Measurements from ENCODE around the gene ANO9.

DNA sequence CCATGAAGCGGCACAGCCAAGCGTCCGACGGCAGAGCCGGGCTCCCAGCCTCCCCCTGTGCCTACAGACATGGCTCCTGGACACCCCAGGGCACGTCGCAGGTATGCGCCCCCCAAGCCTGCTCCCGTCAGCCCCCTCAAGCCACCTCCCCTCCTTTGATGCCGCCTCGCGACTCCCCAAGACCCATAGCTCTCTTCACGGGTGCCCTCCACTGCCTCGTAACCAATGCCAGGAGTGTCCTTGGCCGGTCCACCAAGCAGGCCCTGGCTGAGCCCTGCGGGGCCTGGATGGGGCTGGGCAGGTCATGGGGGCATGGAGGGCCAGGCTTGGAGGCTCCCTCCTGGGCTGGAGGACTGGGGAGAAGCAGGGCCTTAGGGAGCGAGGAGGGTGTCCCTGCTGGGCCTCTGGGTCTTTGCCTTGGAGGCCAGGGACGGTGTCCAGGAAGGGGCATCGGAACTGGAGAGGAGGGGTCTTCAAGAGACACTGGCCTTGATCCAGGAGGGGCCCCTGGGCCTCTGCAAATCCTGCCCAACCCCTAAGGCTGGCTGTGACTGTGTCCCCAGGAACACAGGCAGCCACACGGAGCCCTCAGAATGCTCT is 9.2 kb downstream of the ANO9 start:
- TF ChIP-seq, protein P1, sequence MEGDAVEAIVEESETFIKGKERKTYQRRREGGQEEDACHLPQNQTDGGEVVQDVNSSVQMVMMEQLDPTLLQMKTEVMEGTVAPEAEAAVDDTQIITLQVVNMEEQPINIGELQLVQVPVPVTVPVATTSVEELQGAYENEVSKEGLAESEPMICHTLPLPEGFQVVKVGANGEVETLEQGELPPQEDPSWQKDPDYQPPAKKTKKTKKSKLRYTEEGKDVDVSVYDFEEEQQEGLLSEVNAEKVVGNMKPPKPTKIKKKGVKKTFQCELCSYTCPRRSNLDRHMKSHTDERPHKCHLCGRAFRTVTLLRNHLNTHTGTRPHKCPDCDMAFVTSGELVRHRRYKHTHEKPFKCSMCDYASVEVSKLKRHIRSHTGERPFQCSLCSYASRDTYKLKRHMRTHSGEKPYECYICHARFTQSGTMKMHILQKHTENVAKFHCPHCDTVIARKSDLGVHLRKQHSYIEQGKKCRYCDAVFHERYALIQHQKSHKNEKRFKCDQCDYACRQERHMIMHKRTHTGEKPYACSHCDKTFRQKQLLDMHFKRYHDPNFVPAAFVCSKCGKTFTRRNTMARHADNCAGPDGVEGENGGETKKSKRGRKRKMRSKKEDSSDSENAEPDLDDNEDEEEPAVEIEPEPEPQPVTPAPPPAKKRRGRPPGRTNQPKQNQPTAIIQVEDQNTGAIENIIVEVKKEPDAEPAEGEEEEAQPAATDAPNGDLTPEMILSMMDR (IDR thresholded peaks at IDR 0.05) = no peak
- no peak for TF ChIP-seq POLR2A (IDR thresholded peaks at IDR 0.05)
- TF ChIP-seq POLR2AphosphoS5 (IDR thresholded peaks at IDR 0.05) = no peak

Measured in breast epithelium (tissue), 3 donors.